Smooth muscle cell (in vitro differentiated cells): ENCODE measurements around the gene BPIFB6. TPM values are rescaled to one million over a fixed set of nuclear protein-coding genes. Genes with fewer than 3 reads are reported as not detected.

Source experiments
- DNase-seq: peaks from one replicate; lab custom pipeline; 2025; ENCODE audit not compliant: unreplicated experiment; lab: John Stamatoyannopoulos, UW
- H2AFZ ChIP-seq: fragments of 200-600 bp; sonication (generic); 2 replicates; pipeline ENCODE4 v1.6.0; 2016; ENCODE audit warnings: antibody characterized with exemption, low read depth, mild to moderate bottlenecking
- H3F3A ChIP-seq: fragments of 200-600 bp; sonication (generic); 2 replicates; pipeline ENCODE4 v1.6.0; 2017; ENCODE audit warnings: antibody characterized with exemption, low read depth
- H3K27ac ChIP-seq: fragments of 200-600 bp; sonication (generic); 2 replicates; pipeline ENCODE4 v1.5.1; 2016; ENCODE audit warnings: low read depth, mild to moderate bottlenecking
- H3K27me3 ChIP-seq: fragments of 200-600 bp; sonication (generic); 2 replicates; pipeline ENCODE4 v1.6.1; 2016; ENCODE audit warnings: low read depth, mild to moderate bottlenecking
- H3K36me3 ChIP-seq: fragments of 200-600 bp; sonication (generic); 2 replicates; pipeline ENCODE4 v1.5.1; 2016; ENCODE audit warnings: low read depth
- H3K4me1 ChIP-seq: fragments of 200-600 bp; sonication (generic); 2 replicates; pipeline ENCODE4 v1.5.1; 2016; ENCODE audit warnings: low read depth
- H3K4me2 ChIP-seq: fragments of 200-600 bp; sonication (generic); 2 replicates; pipeline ENCODE4 v1.6.0; 2016; ENCODE audit warnings: mild to moderate bottlenecking
- H3K4me3 ChIP-seq: fragments of 200-600 bp; sonication (generic); 2 replicates; pipeline ENCODE4 v1.5.1; 2016; ENCODE audit warnings: mild to moderate bottlenecking
- H3K79me2 ChIP-seq: fragments of 200-600 bp; sonication (generic); 2 replicates; pipeline ENCODE4 v1.6.0; 2016; ENCODE audit warnings: low read depth, mild to moderate bottlenecking
- H3K9ac ChIP-seq: fragments of 200-600 bp; sonication (generic); 2 replicates; pipeline ENCODE4 v1.6.0; 2016; ENCODE audit warnings: low read depth
- H3K9me3 ChIP-seq: fragments of 200-600 bp; sonication (generic); replicated peaks from 2 replicates; pipeline ENCODE4 v1.5.1; 2016; ENCODE audit warnings: low read depth
- H4K20me1 ChIP-seq: fragments of 200-600 bp; sonication (generic); 2 replicates; pipeline ENCODE4 v1.6.0; 2016; ENCODE audit warnings: low read depth
- WGBS: methylation state at CpG from one replicate; pipeline ENCODE4 v1.1.7; 2016; ENCODE audit warnings: low lambda C conversion rate; 5-methylcytosine and 5-hydroxymethylcytosine counted together
- polyA plus RNA-seq: library from polyadenylated mRNA; unstranded; fragments of >200 nt; fragmentation: Nextera tagmentation; extraction: Ambion mirVana; gene quantifications from 2 replicates; pipeline ENCODE4 v1.2.1, GENCODE V29; 2016
- total RNA-seq: library from RNA; depleted of rRNA; stranded (reverse); fragments of >200 nt; gene quantifications from 2 replicates; pipeline ENCODE4 v1.2.3, GENCODE V29; 2014
- TF ChIP-seq, protein P1 (sequence below): fragments of 200-600 bp; sonication (generic); IDR thresholded peaks from 2 replicates; pipeline ENCODE4 v1.5.1; 2017; ENCODE audit warnings: borderline replicate concordance, mild to moderate bottlenecking, antibody characterized with exemption; ENCODE audit not compliant: insufficient read depth, poor library complexity, severe bottlenecking

Gene BPIFB6
- total and polyA plus RNA-seq, 2 experiments from 2014 or later: not detected

DNA sequence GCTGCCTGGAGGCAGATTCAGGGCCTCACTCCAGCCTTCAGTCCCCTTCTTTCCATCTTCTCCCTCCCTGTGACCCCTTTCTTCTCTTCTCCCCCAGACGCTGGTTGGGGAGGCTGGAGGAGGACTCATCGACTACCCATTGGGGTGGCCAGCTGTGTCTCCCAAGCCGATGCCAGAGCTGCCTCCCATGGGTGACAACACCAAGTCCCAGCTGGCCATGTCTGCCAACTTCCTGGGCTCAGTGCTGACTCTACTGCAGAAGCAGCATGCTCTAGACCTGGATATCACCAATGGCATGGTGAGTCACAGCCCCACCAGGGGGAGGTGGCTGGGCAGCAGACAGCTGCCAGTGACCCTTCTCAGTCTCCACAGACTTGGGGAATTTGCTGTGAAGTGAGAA, 60.9 kb downstream of the BPIFB6 start:
- WGBS: 80% methylated on average over 3 of the region's 3 CpGs
- Histone ChIP-seq H3K27me3 (no peaks in the 10 kb centered on the region), H3K4me1 (no peaks in the 10 kb centered on the region), H3K36me3 (no peaks in the 10 kb centered on the region), H3F3A (no peaks in the 10 kb centered on the region), H3K9me3 (no peaks in the 10 kb centered on the region), H3K27ac (no peak overlapping the region), H2AFZ (no peak overlapping the region), H3K4me3 (no peak overlapping the region), H3K9ac (no peak overlapping the region), H3K79me2 (no peaks in the 10 kb centered on the region), H3K4me2 (no peak overlapping the region), H4K20me1 (no peaks in the 10 kb centered on the region)
- TF ChIP-seq, protein P1, sequence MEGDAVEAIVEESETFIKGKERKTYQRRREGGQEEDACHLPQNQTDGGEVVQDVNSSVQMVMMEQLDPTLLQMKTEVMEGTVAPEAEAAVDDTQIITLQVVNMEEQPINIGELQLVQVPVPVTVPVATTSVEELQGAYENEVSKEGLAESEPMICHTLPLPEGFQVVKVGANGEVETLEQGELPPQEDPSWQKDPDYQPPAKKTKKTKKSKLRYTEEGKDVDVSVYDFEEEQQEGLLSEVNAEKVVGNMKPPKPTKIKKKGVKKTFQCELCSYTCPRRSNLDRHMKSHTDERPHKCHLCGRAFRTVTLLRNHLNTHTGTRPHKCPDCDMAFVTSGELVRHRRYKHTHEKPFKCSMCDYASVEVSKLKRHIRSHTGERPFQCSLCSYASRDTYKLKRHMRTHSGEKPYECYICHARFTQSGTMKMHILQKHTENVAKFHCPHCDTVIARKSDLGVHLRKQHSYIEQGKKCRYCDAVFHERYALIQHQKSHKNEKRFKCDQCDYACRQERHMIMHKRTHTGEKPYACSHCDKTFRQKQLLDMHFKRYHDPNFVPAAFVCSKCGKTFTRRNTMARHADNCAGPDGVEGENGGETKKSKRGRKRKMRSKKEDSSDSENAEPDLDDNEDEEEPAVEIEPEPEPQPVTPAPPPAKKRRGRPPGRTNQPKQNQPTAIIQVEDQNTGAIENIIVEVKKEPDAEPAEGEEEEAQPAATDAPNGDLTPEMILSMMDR: no peak
- no peak for DNase-seq

DNA sequence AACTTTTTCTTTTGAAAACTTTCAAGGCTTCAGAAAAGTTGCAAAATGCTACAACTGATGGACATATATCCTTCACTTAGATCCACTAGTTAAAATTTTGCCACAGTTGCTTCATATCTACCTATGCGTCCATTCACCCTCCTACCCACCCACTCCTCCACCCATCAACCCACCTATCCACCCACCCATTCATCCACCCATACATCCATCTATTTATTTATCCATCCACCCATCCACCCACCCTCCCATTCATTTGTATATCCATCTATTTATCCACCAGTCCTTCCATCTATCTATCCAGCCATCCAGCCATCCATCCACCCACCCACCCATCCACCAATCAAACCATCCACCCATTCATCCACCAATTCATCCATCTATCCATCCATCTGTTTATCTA, 61.6 kb downstream of the BPIFB6 start:
- Histone ChIP-seq H3K4me1 (no peaks in the 10 kb centered on the region), H3K4me3 (no peak overlapping the region), H3K27me3 (no peaks in the 10 kb centered on the region)

DNA sequence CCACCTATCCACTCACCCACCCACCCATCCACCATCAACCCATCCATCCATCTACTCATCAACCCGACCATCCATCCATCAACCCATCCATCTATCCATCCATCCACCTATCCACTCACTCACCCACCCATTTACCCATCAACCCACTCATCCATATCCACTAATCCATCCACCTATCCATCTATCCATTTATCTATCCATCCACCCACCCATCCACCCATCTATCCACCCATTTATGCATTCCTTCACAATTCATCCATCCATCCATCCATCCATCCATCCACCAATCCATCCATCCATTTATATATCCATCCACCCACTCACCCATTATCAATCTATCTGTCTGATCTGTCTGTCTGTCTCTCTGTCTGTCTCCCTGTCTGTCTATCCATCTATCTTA, 62.1 kb downstream of the BPIFB6 start:
- Histone ChIP-seq H4K20me1 (no peaks in the 10 kb centered on the region), H3K4me2 (no peak overlapping the region), H3K9ac (no peak overlapping the region), H3K79me2 (no peaks in the 10 kb centered on the region), H3F3A (no peaks in the 10 kb centered on the region), H3K4me3 (no peak overlapping the region), H3K9me3 (no peaks in the 10 kb centered on the region), H3K36me3 (no peaks in the 10 kb centered on the region), H3K27me3 (no peaks in the 10 kb centered on the region), H3K4me1 (no peaks in the 10 kb centered on the region), H2AFZ (no peak overlapping the region), H3K27ac (no peak overlapping the region)
- WGBS: 65% methylated on average over 1 of the region's 1 CpG
- DNase-seq: no peak
- TF ChIP-seq, protein P1: no peak

More for the DNA sequence above, 61.6 kb downstream of the BPIFB6 start:
- TF ChIP-seq, protein P1: no peak
- H3K4me2 ChIP-seq: no peak overlapping the region
- 88% methylated on average over 1 of the region's 1 CpG for WGBS
- H3K9ac ChIP-seq: no peak overlapping the region
- H3K9me3 ChIP-seq: no peaks in the 10 kb centered on the region
- no peak overlapping the region for H3K27ac ChIP-seq
- H3K79me2 ChIP-seq: no peaks in the 10 kb centered on the region
- H3F3A ChIP-seq: no peaks in the 10 kb centered on the region
- H2AFZ ChIP-seq: no peak overlapping the region
- no peaks in the 10 kb centered on the region for H4K20me1 ChIP-seq
- no peak for DNase-seq
- H3K36me3 ChIP-seq: no peaks in the 10 kb centered on the region

Other genes with a start within 250 kb of the BPIFB6 start
- gene MAPRE1, start 211.7 kb upstream of the BPIFB6 start, total RNA-seq: 160 TPM in 2 replicates
- 81.0 and 89.2 TPM in 2 replicates for gene MAPRE1, start 211.7 kb upstream of the BPIFB6 start, polyA plus RNA-seq
- gene EFCAB8, start 172.7 kb upstream of the BPIFB6 start, total RNA-seq: 1.7 TPM in 1 of 2 replicates, not detected in the other
- 0.25 and 0.58 TPM in 2 replicates for gene EFCAB8, start 172.7 kb upstream of the BPIFB6 start, polyA plus RNA-seq
- gene SUN5, start 27.2 kb upstream of the BPIFB6 start, total RNA-seq: not detected in 2 replicates
- gene SUN5, start 27.2 kb upstream of the BPIFB6 start, polyA plus RNA-seq: not detected in 2 replicates
- gene BPIFB2, start 23.9 kb upstream of the BPIFB6 start, total RNA-seq: not detected in 2 replicates
- gene BPIFB2, start 23.9 kb upstream of the BPIFB6 start, polyA plus RNA-seq: not detected in 2 replicates
- not detected in 2 replicates for gene BPIFB3, start 22.3 kb downstream of the BPIFB6 start, total RNA-seq
- gene BPIFB3, start 22.3 kb downstream of the BPIFB6 start, polyA plus RNA-seq: not detected in 2 replicates
- not detected in 2 replicates for gene BPIFB4, start 48.0 kb downstream of the BPIFB6 start, total RNA-seq
- not detected in 2 replicates for gene BPIFB4, start 48.0 kb downstream of the BPIFB6 start, polyA plus RNA-seq
- not detected in 2 replicates for gene BPIFA2, start 136.5 kb downstream of the BPIFB6 start, total RNA-seq
- not detected in 2 replicates for gene BPIFA2, start 136.5 kb downstream of the BPIFB6 start, polyA plus RNA-seq
- gene BPIFA3, start 185.7 kb downstream of the BPIFB6 start, total RNA-seq: not detected in 2 replicates
- not detected in 2 replicates for gene BPIFA3, start 185.7 kb downstream of the BPIFB6 start, polyA plus RNA-seq
- gene BPIFA1, start 204.3 kb downstream of the BPIFB6 start, total RNA-seq: not detected in 2 replicates
- gene BPIFA1, start 204.3 kb downstream of the BPIFB6 start, polyA plus RNA-seq: not detected in 2 replicates